GM04503 (cell line): ENCODE data around the gene CDH4.

ENCODE experiments used
- DNase-seq: peaks from one replicate; pipeline ENCODE4 v3.0.0-alpha.2; 2012; ENCODE audit warnings: low read depth

The CDH4 gene

GRCh38 chr20:61767761-61768494 lies 515.9 kb downstream of the CDH4 start:
- DNase-seq: no peak

GRCh38 chr20:61768571-61769285 lies 516.7 kb downstream of the CDH4 start:
- no peak for DNase-seq

GRCh38 chr20:61769286-61769832 lies 517.3 kb downstream of the CDH4 start:
- DNase-seq: no peak

- DNase-seq: no peak
These were observed 518.1 kb downstream of the CDH4 start for GRCh38 chr20:61770113-61770585.

- DNase-seq: no peak
These were observed 519.8 kb downstream of the CDH4 start for GRCh38 chr20:61771805-61772350.

- no peak for DNase-seq
These were observed 521.0 kb downstream of the CDH4 start for GRCh38 chr20:61772828-61773631.

- no peak for DNase-seq
These were observed 522.0 kb downstream of the CDH4 start for GRCh38 chr20:61773926-61774587.

- DNase-seq: no peak
These were observed 523.4 kb downstream of the CDH4 start for GRCh38 chr20:61775423-61775822.

- no peak for DNase-seq
These were observed 524.5 kb downstream of the CDH4 start for GRCh38 chr20:61776491-61777075.

- no peak for DNase-seq
These were observed 525.9 kb downstream of the CDH4 start for GRCh38 chr20:61777773-61778494.

GRCh38 chr20:61778495-61778863 lies 526.4 kb downstream of the CDH4 start:
- DNase-seq: no peak

- DNase-seq: no peak
These were observed 527.3 kb downstream of the CDH4 start for GRCh38 chr20:61779176-61779965.

GRCh38 chr20:61780066-61780465 lies 528.0 kb downstream of the CDH4 start:
- no peak for DNase-seq

GRCh38 chr20:61784801-61785566 lies 532.9 kb downstream of the CDH4 start:
- no peak for DNase-seq

- DNase-seq: no peak
These were observed 533.4 kb downstream of the CDH4 start for GRCh38 chr20:61785567-61785816.

- no peak for DNase-seq
These were observed 534.2 kb downstream of the CDH4 start for GRCh38 chr20:61786230-61786629.

GRCh38 chr20:61788343-61788742 lies 536.3 kb downstream of the CDH4 start:
- DNase-seq: no peak

- DNase-seq: no peak
These were observed 537.3 kb downstream of the CDH4 start for GRCh38 chr20:61789329-61789728.
